Inflammatory macrophage (primary cell): ENCODE results near the gene CD72.
A peak's percentile ranks its signal among the peaks of the same experiment; 100 is the strongest.

Experiments
- DNase-seq, 2 donors: peaks; one replicate each; pipeline ENCODE4 v3.0.0-alpha.2; 2020 to 2022
- total RNA-seq, 18 experiments: gene quantifications; one replicate each; lab custom pipeline; 2026; ENCODE audit warnings: mixed read lengths in 6 of 18, inconsistent platforms in 2 of 18; lab: John Stamatoyannopoulos, UW

The CD72 gene, protein sequence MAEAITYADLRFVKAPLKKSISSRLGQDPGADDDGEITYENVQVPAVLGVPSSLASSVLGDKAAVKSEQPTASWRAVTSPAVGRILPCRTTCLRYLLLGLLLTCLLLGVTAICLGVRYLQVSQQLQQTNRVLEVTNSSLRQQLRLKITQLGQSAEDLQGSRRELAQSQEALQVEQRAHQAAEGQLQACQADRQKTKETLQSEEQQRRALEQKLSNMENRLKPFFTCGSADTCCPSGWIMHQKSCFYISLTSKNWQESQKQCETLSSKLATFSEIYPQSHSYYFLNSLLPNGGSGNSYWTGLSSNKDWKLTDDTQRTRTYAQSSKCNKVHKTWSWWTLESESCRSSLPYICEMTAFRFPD
- 0.75 to 2.8 (median 1.8) reads per million in 18 experiments for total RNA-seq

GRCh38 chr9:35618325-35618727 is at the start of gene CD72:
TSS of gene CD72 (minus strand) at chr9:35618413. CDS start at chr9:35618303, 110 bp downstream.
- peak; percentile 61 to 70 for DNase-seq

DNA sequence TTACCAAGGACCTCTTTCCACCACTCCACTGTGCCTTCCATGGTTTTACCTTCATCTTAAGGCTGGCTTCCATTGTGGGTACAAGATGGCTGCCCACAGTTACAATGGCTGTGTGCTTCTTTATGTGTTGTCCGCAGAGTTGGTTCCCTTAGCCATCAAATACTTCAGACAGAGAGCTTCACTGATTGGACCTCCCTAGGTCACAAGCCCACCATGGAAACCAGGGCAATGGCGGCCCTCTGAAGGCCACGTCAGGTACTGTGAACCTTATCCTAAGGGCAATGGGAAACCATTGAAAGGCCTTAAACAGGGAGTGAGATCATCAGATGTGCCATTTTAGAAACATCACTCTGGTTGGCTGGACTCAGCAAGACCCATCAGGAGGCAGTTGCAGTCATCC is 49.7 kb upstream of the CD72 start:
- no peak for DNase-seq

- DNase-seq, result no peak
These were observed 48.3 kb upstream of the CD72 start for GRCh38 chr9:35666549-35666948.

GRCh38 chr9:35666045-35666444 is 47.8 kb upstream of the CD72 start:
- no peak for DNase-seq

- DNase-seq, result no peak
These were observed 47.2 kb upstream of the CD72 start for GRCh38 chr9:35665471-35665818.

DNA sequence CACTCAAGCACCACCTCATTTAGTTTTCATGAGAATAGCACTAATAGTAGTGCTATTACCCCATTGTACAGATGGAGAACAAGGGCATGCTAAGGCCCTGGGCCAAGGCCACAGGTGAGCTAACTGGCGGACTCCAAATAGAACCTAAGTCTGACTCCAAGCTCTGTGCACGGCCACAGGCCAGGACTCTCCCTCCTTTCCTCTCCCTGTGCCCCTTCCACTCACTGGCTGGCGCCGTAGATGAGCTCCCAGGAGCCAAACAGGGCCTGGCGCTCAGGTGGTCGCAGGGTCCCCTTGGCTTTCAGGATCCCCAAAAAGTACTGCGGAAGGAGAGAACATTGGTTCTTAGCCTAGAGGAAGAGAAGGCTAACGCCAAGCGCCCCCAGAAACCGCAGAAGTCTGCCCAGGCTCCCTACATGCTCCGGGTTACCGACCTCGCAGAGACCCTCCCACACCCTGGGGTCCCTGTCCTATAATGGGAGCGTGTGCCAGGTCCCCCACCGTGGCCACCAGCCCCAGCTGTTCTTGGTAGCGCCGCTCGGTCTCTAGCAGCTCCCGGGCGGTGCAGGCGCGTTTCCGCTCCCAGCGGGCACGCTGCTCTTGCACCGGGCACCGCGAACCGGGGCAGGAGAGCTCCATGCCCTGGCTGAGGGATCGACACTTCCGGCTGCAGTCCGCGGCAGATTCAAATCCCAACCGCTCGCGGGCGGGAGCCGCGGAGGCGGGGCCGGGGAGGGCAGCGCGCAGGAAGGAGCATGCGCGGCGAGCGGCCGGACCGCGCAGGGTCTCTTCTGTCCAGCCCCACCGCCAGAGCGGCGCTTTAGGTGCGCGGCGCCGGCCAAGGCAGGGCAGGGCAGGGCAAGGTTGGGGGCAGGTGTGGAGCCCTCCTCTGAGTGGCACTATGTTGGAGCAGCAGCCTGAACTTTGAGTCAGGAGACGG is 46.6 kb upstream of the CD72 start, which contains the start of gene ARHGEF39:
Gene ARHGEF39 (minus strand): TSS at position 665 of the 940 bp plus-strand sequence. CDS start 26 bp downstream, at position 639.
- DNase-seq, result peak; percentile 75 to 86

DNA sequence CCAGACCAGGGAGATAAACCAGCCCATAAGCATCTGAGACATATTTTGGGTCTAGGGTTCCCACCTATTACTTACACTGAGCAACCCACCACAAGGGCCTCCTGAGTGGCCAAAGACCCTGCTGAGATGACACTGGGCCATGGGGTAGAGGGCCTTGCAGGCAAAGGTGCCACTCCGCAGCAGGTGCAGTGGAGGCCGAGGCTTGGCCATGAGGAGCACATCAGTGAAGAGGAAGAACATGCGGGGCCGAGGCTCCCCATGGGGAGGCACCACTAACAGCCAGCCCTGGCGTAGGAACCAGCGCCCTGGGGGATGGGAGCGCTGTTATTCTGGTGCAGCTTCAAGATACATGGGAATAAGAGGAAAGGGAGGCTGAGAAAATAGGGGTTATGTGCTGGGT is 44.2 kb upstream of the CD72 start:
- DNase-seq, result no peak

DNA sequence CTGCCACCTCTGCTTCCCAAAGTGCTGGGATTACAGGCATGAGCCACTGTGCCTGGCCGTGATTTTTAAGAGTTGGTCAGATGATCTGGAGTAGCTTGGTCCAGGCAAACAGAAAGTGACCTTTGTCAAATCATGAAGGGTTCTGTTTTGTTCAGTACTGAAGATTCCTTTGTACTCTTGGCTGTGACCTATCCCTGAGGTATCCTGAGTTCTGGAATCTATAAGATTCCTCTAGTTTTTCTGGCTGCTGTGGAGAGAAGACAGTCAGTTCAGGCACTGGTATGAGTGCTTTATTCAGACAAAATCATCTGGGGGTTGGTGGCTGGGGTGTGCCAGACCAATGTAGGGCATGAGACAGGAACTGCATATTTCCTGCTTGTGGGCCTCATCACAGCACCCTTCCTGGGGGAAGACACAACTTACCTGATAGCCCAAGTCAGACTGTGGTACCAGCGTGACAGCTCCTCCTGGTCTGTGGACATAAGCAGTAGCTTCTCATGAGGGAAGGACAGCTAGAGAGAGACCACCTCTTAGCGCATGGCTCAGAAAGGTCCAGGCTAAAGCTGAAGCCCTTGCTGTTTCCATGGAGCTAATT is 43.6 kb upstream of the CD72 start:
- no peak for DNase-seq

DNA sequence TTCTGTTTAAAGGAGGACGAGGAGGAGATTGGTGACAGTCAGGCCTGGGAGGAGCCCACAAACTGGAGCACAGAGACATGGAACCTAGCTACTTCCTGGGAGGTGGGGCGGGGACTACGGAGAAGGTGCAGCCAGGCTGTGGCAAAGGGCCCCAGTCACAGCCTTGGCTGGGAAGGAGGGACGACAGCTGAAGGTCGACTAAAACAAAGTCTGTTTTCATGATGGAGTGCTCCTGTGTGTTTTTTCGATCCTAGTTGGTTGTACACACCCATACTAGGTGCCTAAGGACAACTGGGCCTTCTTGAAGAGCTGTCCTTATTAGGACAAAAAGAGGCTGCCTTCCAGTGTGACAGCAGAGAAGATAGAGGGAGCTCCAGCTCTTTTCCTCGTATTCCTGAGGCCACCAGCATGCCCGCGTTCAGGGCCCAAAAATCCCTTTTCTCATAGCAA is 42.8 kb upstream of the CD72 start:
- no peak for DNase-seq

DNA sequence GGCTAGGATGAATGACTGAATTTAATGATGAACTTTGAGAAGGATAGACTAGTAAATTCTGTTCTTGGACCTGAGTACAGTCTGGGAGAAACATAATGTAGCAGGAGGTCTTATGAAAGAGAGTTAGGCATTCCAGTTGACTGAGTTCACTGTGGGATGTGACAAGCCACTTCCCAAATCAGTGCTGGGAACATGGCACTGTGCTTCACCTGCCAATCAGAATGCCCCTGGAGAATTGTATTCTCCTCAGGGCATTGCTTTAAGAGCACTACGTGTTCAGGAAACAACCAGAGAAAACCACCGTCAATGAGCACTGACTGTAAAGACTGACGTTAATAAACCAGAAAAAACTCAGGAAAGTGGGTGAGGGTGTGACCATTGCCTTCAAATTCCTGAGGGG is 41.1 kb upstream of the CD72 start:
- DNase-seq, result no peak

DNA sequence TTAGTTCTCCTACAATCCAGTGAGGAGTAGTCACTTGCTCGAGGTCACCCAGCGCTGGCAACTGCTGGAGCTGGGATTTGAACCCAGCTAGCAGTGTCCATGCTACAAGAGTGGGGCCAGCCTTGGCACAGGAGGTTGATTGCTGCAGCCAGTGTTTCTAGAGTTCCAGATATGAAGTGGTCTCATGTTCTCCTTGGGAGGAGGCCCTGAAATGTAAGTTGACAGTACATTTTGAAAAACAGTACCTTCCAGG is 40.7 kb upstream of the CD72 start:
- DNase-seq, result peak; percentile 23 to 39

- peak; percentile 87 to 92 for DNase-seq
These were observed 40.1 kb upstream of the CD72 start, which contains the start of gene CCDC107 for GRCh38 chr9:35658137-35658967. TSS of gene CCDC107 (plus strand) at chr9:35658292. CDS start at chr9:35658380, 88 bp downstream.

- DNase-seq, result peak; percentile 99 to 100
These were observed 39.4 kb upstream of the CD72 start, which contains the start of gene RMRP for GRCh38 chr9:35657546-35658136. TSS of gene RMRP (minus strand) at chr9:35658019.

GRCh38 chr9:35656831-35657545 is 38.8 kb upstream of the CD72 start:
- DNase-seq, result no peak

DNA sequence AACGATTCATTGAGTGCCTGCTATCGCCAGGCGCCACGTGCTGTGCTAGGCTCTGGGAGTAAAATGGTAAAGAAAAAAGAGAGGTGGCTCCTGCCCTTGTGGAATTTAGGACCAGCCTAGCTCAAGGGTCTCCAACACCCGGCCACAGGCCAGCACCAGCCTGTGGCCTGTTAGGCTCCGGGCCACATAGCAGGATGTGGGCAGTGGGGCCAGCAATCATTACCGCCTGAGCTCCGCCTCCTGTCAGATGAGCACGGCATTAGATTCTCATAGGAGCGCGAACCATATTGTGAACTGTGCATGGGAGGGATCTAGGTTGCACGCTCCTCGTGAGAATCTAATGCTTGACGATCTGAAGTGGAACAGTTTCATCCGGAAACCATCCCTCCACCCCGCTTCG is 38.1 kb upstream of the CD72 start:
- DNase-seq, result no peak

DNA sequence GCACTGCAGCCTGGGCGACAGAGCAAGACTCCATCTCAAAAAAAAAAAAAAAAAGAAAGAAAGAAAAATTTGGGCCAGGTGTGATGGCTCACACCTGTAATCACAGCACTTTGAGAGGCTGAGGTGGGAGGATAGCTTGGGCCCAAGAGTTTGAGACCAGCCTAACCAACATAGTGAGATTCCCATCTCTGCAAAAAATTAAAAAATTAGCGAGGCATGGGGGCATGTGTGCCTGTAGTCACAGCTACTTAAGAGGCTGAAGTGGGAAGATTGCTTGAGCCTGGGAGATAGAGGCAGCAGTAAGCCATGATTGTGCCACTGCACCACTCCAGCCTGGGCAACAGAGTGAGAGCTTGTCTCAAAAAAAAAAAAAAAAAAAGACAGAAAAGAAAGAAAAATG is 35.4 kb upstream of the CD72 start:
- no peak for DNase-seq

DNA sequence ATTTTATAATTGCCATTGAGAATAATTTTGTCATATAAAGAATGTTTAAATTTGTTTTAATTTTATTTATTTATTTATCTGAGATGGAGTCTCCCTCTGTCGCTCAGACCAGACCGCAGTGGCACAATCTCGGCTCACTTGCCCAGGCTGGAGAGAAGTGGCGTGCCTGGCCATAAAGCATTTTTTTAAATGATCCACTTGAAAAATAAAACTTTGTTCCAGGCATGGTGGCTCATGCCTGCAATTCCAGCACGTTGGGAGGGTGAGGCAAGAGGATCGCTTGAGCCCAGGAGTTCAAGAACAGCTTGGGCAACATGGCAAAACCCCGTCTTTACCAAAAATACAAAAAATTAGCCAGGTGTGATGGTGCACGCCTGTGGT is 34.6 kb upstream of the CD72 start:
- DNase-seq, result no peak

DNA sequence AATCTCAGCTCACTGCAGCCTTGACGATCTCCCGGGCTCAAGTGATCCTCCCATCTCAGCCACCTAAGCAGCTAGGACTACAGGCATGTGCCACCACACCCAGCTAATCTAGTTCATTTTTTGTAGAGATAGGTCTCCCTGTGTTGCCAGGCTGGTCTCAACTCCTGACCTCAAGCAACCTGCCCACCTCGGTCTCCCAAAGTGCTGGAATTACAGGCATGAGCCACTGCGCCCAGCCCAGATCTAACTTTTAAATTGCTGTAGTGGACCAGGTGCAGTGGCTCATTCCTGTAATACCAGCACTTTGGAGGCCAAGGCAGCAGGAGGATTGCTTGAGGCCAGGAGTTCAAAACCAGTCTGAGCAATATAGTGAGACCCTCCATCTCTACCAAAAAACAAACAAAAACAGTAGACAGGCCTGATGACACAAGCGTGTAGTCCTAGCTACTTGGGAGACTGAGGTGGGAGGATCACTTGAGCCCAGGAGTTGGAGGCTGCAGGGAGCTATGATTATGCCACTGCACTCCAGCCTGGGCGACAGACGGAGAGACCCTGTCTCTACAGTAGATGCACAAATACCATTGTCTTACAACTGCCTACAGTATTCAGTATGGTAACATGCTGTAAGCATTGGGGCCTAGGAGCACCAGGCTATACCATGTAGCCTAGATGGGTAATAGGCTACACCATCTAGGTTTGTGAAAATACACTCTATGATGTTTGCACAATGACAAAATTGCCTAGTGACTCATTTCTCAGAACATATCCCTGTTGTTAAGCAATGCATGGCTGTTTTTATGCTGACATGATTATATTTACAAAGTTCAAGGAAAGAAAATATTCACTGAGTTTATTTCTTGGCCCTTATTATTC is 34.0 kb upstream of the CD72 start:
- DNase-seq, result peak; percentile 71 to 86

DNA sequence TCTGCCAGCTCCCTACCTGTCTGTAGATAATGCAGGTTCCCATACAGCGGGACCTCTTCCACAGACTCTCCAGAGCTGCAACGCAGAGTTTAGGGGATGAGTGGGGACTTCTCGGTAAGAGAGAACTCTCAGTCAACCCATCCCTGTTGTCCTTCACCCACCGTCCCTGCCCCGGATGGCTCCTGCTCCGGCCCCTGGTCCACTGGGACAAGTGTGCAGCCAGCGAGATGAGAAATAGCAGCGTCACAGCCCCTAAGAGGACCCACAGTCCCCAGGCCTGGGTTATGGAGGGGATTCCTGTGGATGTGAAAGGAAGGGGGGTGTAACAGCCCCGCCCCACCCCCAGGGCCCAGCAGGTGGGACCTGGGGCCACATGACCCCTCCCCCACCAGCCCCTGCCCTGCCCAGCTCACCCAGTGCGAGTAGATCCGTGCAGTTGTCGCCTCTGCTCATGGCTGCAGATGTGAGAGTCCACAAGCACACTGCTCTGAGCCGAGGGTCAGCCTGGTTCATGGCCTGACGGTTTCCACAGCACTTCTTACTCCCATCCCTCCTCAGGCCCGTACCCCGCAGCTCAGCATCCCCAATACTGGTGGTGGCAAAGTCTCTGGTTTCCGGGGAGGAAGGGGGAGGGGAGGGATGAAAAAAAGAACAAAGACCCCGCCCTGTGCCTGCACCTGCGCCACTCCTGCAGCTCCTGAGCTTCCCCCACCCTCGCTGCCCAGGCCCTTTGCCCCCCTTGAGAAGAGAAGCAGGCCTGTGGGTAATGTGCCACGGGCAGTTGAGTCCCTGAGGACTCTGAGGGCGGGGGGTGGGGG is 32.3 kb upstream of the CD72 start, which contains the start of gene SIT1:
Gene SIT1 (minus strand): TSS at position 591 of the 818 bp plus-strand sequence. CDS start 78 bp downstream, at position 513.
- DNase-seq, result no peak
